A549 (cell line): ENCODE data around the gene CSTB.

ENCODE experiments used
- CEBPB ChIP-seq, 2 experiments: fragments of >200 bp in 1 of 2; sonication (Bioruptor Twin) in 1 of 2; formaldehyde crosslinking in 1 of 2; IDR thresholded peaks; 2 replicates each; pipeline ENCODE4 v1.6.1; 2012 to 2016
- CTCF ChIP-seq: fragments of >200 bp; sonication (Bioruptor Twin); formaldehyde crosslinking; IDR thresholded peaks from 3 replicates; pipeline ENCODE4 v1.5.1; 2016
- EP300 ChIP-seq, 2 experiments: fragments of >200 bp; sonication (Bioruptor Twin); formaldehyde crosslinking; IDR thresholded peaks; 2 replicates in 1 of 2; 3 replicates in 1 of 2; pipeline ENCODE4 v1.6.1; 2016 to 2017
- ESRRA ChIP-seq: fragments of 150-350 bp; IDR thresholded peaks from 2 replicates; pipeline ENCODE4 v1.6.1; 2014; ENCODE audit warnings: mild to moderate bottlenecking, low read length, borderline replicate concordance
- MAX ChIP-seq: IDR thresholded peaks from 2 replicates; pipeline ENCODE4 v1.6.1; 2012
- MYC ChIP-seq: IDR thresholded peaks from 2 replicates; pipeline ENCODE4 v1.6.1; 2012; ENCODE audit warnings: mild to moderate bottlenecking, inconsistent platforms, low read length, improper control_type of control experiment, borderline replicate concordance
- PHF8 ChIP-seq: fragments of 200-600 bp; sonication (generic); IDR thresholded peaks from 2 replicates; pipeline ENCODE4 v1.6.1; 2016; ENCODE audit warnings: low read depth, mild to moderate bottlenecking, antibody characterized with exemption, moderate library complexity, borderline replicate concordance
- POLR2A ChIP-seq: IDR thresholded peaks from 2 replicates; pipeline ENCODE4 v1.6.1; 2012; ENCODE audit warnings: mild to moderate bottlenecking, low read length
- POLR2AphosphoS2 ChIP-seq: conservative IDR thresholded peaks from 2 replicates; pipeline ENCODE4 v1.6.1; 2012; ENCODE audit warnings: low read length, improper control_type of control experiment, inconsistent platforms
- RAD21 ChIP-seq, 2 experiments: fragments of >200 bp in 1 of 2; sonication (Bioruptor Twin) in 1 of 2; formaldehyde crosslinking in 1 of 2; IDR thresholded peaks in 1 of 2; conservative IDR thresholded peaks in 1 of 2; 2 replicates in 1 of 2; 3 replicates in 1 of 2; pipeline ENCODE4 v1.6.1; 2012 to 2018; ENCODE audit warnings: inconsistent platforms in 1 of 2
- RCOR1 ChIP-seq: fragments of 150-350 bp; IDR thresholded peaks from 2 replicates; pipeline ENCODE4 v1.6.1; 2014; ENCODE audit warnings: antibody characterized with exemption, low read length, low read depth
- ZNF302 ChIP-seq: fragments of 250-450 bp; sonication (Bioruptor Pico); IDR thresholded peaks from 2 replicates; pipeline ENCODE4 v1.9.0; 2021; ENCODE audit warnings: inconsistent platforms, mild to moderate bottlenecking, moderate library complexity

GRCh38 chr21:43728154-43728466 lies 48.0 kb downstream of the CSTB start:
- TF ChIP-seq CTCF: no peak
- no peak for TF ChIP-seq MAX
- no peak for TF ChIP-seq EP300 (IDR thresholded peaks at IDR 0.05)
- no peak for TF ChIP-seq POLR2AphosphoS2
- no peak for TF ChIP-seq MYC
- TF ChIP-seq CEBPB (IDR thresholded peaks at IDR 0.05): no peak
- no peak for TF ChIP-seq ZNF302 (CRISPR knock-in tag)
- TF ChIP-seq RCOR1: no peak
- no peak for TF ChIP-seq POLR2A
- TF ChIP-seq PHF8: no peak
- no peak for TF ChIP-seq RAD21 (conservative IDR thresholded peaks at IDR 0.05 in 1 of 2, IDR thresholded peaks at IDR 0.05 in 1 of 2)
- no peak for TF ChIP-seq ESRRA
